ENCODE data around the gene STMND1.

Gene STMND1

GRCh38 chr6:17101422-17102257 is at the start of gene STMND1:
Gene STMND1 (plus strand): TSS chr6:17102050. CDS start chr6:17102258, 208 bp downstream.
- peak; percentile 36 for DNase-seq (ENCODE audit: low spot score)
- TF ChIP-seq, protein P1, sequence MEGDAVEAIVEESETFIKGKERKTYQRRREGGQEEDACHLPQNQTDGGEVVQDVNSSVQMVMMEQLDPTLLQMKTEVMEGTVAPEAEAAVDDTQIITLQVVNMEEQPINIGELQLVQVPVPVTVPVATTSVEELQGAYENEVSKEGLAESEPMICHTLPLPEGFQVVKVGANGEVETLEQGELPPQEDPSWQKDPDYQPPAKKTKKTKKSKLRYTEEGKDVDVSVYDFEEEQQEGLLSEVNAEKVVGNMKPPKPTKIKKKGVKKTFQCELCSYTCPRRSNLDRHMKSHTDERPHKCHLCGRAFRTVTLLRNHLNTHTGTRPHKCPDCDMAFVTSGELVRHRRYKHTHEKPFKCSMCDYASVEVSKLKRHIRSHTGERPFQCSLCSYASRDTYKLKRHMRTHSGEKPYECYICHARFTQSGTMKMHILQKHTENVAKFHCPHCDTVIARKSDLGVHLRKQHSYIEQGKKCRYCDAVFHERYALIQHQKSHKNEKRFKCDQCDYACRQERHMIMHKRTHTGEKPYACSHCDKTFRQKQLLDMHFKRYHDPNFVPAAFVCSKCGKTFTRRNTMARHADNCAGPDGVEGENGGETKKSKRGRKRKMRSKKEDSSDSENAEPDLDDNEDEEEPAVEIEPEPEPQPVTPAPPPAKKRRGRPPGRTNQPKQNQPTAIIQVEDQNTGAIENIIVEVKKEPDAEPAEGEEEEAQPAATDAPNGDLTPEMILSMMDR (IDR thresholded peaks at IDR 0.05; ENCODE audit: borderline replicate concordance, control extremely low read depth, extremely low read depth, insufficient read depth, missing control alignments) = no peak
- in situ Hi-C loops (cut with MboI; ENCODE audit: low sequenced_read_pairs, unreplicated experiment) = no loop called here

DNA sequence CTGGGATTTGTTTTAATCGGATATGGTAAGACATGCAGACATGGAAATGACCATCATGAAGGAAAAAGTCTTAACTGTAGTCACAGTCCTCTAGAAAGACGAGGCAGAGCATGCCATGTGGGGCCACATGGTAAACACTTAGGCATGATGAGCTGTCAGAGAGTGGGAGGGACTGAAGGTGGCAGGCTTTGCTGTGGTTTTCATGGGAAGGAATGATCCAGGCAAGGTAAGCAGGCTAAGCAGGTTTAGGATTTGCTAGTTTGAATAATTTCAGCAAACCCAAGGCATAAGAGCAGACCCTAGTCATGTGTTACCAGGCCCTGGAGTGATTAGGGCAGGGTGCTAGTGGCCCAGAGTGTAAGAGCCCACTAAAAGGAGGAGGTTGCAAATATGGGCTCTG is 47.2 kb upstream of the STMND1 start:
- in situ Hi-C loops (cut with MboI; ENCODE audit: low sequenced_read_pairs, unreplicated experiment) = no loop called here
- TF ChIP-seq, protein P1 (IDR thresholded peaks at IDR 0.05; ENCODE audit: borderline replicate concordance, control extremely low read depth, extremely low read depth, insufficient read depth, missing control alignments) = no peak
- DNase-seq (ENCODE audit: low spot score) = no peak

DNA sequence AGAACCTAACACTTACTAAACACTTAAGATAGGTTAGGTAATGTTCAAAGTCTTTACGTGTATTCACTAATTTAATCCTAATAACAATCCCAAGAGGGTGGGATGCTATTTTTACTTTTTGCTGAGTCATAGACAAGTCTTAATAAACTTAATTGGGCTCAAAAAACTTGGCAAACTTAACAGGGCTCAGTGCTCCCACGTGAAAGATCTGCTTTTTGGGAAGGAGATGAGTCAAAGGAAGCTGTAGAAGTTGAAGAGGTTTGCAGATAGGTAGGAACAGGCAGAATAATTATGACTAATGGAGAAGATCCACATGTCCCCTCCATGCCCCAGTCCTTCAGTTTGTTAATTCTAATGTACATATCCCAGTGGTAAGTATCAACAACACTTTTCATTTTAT is 44.5 kb upstream of the STMND1 start:
- DNase-seq (ENCODE audit: low spot score) = no peak
- TF ChIP-seq, protein P1 (IDR thresholded peaks at IDR 0.05; ENCODE audit: borderline replicate concordance, control extremely low read depth, extremely low read depth, insufficient read depth, missing control alignments) = no peak
- in situ Hi-C loops (cut with MboI; ENCODE audit: low sequenced_read_pairs, unreplicated experiment) = no loop called here

DNA sequence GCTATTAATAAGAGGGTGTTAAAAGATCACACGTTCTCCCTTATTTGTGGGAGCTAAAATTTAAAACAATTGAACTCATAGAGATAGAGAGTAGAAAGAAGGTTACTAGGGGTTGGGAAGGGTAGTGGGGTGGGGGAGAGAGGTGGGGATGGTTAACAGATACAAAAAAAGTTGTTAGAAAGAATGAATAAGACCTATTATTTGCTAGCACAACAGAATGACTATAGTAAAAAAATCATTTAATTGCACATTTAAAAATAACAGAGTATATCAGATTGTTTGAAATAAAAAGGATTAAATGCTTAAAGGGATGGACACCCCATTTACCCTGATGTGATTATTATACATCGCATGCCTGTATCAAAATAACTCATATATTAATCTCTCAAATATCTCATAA is 43.3 kb upstream of the STMND1 start:
- in situ Hi-C loops (cut with MboI; ENCODE audit: low sequenced_read_pairs, unreplicated experiment) = no loop called here
- TF ChIP-seq, protein P1 (IDR thresholded peaks at IDR 0.05; ENCODE audit: borderline replicate concordance, control extremely low read depth, extremely low read depth, insufficient read depth, missing control alignments) = no peak
- no peak for DNase-seq (ENCODE audit: low spot score)

DNA sequence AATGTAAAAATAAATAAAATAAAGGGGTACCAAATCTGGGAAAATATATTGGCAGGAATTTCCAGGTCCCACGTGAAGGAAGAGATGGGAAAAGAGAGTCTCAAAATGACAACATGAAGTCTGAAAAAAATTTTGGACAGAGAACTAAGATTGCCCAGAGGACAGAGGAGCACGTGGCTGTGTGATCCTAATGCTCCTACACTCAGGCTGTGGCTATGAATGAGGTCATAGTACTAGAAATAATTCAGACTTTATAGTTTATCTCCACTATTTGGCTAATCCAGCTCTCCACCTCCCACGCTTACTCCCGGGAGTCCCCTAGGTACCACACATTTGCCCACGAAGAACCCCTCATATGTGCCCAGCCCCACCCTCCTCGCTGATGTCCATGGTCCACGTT is 42.8 kb upstream of the STMND1 start:
- in situ Hi-C loops (cut with MboI; ENCODE audit: low sequenced_read_pairs, unreplicated experiment) = no loop called here
- TF ChIP-seq, protein P1 (IDR thresholded peaks at IDR 0.05; ENCODE audit: borderline replicate concordance, control extremely low read depth, extremely low read depth, insufficient read depth, missing control alignments) = no peak
- no peak for DNase-seq (ENCODE audit: low spot score)

GRCh38 chr6:17059850-17060249 is 42.0 kb upstream of the STMND1 start:
- in situ Hi-C loops (cut with MboI; ENCODE audit: low sequenced_read_pairs, unreplicated experiment) = no loop called here
- TF ChIP-seq, protein P1 (IDR thresholded peaks at IDR 0.05; ENCODE audit: borderline replicate concordance, control extremely low read depth, extremely low read depth, insufficient read depth, missing control alignments) = no peak
- no peak for DNase-seq (ENCODE audit: low spot score)

Measured in GM13976 (cell line).